ENCODE data around the gene SDR42E2. TPM values are rescaled to one million over a fixed set of nuclear protein-coding genes. Genes with fewer than 3 reads are reported as not detected.

The SDR42E2 gene
- total RNA-seq, 1 experiment from 2014 or later: not detected

DNA sequence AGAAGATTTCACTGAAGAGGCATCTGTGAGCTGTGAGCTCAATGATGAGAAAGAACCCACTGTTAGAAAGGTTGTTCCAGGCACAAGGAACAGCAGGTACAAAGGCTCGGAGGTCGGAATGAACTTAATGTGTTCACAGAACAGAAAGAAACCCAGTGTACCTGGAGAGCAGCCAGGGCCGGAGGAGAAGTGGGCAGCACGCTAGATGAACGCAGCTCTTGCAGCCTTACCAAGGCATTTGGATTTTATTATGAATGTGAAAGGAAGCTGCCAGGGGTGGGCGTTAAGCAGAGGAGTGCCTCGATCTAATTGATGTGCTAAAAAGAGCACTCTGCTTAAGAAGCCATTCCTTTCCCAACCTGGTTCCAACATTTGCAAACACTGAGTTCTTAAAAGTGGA lies 62.8 kb downstream of the SDR42E2 start:
- intact Hi-C loops (cut with micrococcal nuclease; ENCODE audit: unreplicated experiment): no loop called here
- no peaks in the 10 kb centered on the region for H3K36me3 ChIP-seq (ENCODE audit: insufficient read depth, low read length, poor library complexity, severe bottlenecking)
- TF ChIP-seq, protein P1, sequence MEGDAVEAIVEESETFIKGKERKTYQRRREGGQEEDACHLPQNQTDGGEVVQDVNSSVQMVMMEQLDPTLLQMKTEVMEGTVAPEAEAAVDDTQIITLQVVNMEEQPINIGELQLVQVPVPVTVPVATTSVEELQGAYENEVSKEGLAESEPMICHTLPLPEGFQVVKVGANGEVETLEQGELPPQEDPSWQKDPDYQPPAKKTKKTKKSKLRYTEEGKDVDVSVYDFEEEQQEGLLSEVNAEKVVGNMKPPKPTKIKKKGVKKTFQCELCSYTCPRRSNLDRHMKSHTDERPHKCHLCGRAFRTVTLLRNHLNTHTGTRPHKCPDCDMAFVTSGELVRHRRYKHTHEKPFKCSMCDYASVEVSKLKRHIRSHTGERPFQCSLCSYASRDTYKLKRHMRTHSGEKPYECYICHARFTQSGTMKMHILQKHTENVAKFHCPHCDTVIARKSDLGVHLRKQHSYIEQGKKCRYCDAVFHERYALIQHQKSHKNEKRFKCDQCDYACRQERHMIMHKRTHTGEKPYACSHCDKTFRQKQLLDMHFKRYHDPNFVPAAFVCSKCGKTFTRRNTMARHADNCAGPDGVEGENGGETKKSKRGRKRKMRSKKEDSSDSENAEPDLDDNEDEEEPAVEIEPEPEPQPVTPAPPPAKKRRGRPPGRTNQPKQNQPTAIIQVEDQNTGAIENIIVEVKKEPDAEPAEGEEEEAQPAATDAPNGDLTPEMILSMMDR (conservative IDR thresholded peaks at IDR 0.05; ENCODE audit: low read depth, low read length): no peak
- no peak overlapping the region for H3K4me3 ChIP-seq (ENCODE audit: low read depth, low read length, poor library complexity, severe bottlenecking)
- H3K27me3 ChIP-seq (replicated peaks; ENCODE audit: insufficient read depth, low read depth, low read length, poor library complexity): no peaks in the 10 kb centered on the region
- H3K27ac ChIP-seq (ENCODE audit: low read depth, low read length, poor library complexity, severe bottlenecking): no peak overlapping the region
- no peaks in the 10 kb centered on the region for H3K9me3 ChIP-seq (ENCODE audit: low read depth, low read length, poor library complexity, severe bottlenecking)
- CTCF ChIA-PET: no interaction called here
- no TSS peak for BruUV-seq (replicated peaks)
- peaks cover 2% of the 10 kb centered on the region for H3K4me1 ChIP-seq (ENCODE audit: insufficient read depth, low read length, poor library complexity, severe bottlenecking)
- no peak for DNase-seq (ENCODE audit: low spot score)
- POLR2A ChIA-PET (ENCODE audit: low non-redundant PET): no interaction called here

DNA sequence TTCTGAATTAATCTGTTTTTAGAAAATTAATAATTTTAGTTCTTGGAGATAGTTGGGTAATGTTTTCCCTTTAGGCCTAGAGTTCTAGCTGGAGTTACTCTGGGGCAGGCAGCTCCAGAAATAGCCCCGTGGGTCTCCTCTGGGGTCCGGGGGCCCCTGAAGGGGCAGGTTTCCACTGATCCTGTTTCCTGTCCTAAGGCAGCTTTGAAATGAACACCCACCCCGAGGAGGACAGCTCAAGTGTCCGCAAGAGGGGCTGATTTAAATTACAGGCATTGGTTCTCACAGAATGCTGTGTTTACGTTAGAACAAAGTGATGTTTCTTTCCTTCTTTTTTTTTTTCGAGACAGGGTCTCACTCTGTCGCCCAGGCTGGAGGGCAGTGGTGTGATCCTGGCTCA lies 67.6 kb downstream of the SDR42E2 start:
- POLR2A ChIA-PET (ENCODE audit: low non-redundant PET): no interaction called here
- no TSS peak for BruUV-seq (replicated peaks)
- intact Hi-C loops (cut with micrococcal nuclease; ENCODE audit: unreplicated experiment): no loop called here
- DNase-seq (ENCODE audit: low spot score): no peak
- TF ChIP-seq, protein P1 (conservative IDR thresholded peaks at IDR 0.05; ENCODE audit: low read depth, low read length): no peak
- TF ChIP-seq EZH2 (IDR thresholded peaks at IDR 0.05; ENCODE audit: borderline replicate concordance, low read depth, low read length, poor library complexity, severe bottlenecking): no peak
- no peaks in the 10 kb centered on the region for H3K27me3 ChIP-seq (replicated peaks; ENCODE audit: insufficient read depth, low read depth, low read length, poor library complexity)
- no peak overlapping the region for H3K27ac ChIP-seq (ENCODE audit: low read depth, low read length, poor library complexity, severe bottlenecking)
- no peaks in the 10 kb centered on the region for H3K4me1 ChIP-seq (ENCODE audit: insufficient read depth, low read length, poor library complexity, severe bottlenecking)
- CTCF ChIA-PET: no interaction called here
- H3K36me3 ChIP-seq (ENCODE audit: insufficient read depth, low read length, poor library complexity, severe bottlenecking): no peaks in the 10 kb centered on the region
- H3K4me3 ChIP-seq (ENCODE audit: low read depth, low read length, poor library complexity, severe bottlenecking): no peak overlapping the region
- H3K9me3 ChIP-seq (ENCODE audit: low read depth, low read length, poor library complexity, severe bottlenecking): no peaks in the 10 kb centered on the region

DNA sequence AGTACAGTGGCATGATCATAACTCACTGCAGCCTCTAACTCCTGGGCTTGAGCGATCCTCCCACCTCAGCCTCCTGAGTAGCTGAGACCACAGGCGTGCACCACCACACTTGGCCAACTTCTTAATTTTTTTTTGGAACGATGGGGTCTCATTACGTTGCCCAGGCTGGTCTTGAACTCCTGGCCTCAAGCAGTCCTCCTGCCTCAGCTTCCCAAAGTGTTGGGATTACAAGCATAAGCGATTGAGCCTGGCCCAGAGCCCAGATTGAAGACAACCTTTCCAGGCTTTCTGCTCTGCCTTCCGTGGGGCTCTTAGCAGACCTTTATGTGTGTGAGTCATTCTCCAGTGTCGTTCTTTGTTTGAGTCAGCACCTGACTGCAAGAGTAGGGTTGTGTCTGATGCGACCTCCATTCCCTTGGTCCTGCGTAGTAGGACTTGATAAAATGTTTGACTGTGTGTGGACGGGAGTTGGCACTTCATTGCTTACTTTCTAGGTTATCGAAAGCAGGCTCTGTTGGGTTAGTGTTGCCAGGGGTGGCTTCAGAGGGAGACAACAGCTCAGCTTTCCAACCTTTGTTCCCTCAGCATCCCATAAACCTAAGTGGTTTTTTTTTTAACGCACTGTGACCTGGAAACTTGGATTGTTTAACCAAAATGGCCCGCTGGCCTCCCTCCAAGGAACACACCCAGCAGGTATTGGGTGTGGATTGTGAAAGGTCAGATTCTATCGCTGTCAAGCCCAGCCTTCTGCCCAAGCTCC lies 70.2 kb downstream of the SDR42E2 start:
- intact Hi-C loops (cut with micrococcal nuclease; ENCODE audit: unreplicated experiment): no loop called here
- Histone ChIP-seq H3K36me3 (ENCODE audit: insufficient read depth, low read length, poor library complexity, severe bottlenecking) (no peaks in the 10 kb centered on the region), H3K9me3 (ENCODE audit: low read depth, low read length, poor library complexity, severe bottlenecking) (no peaks in the 10 kb centered on the region), H3K4me1 (ENCODE audit: insufficient read depth, low read length, poor library complexity, severe bottlenecking) (no peaks in the 10 kb centered on the region), H3K27me3 (replicated peaks; ENCODE audit: insufficient read depth, low read depth, low read length, poor library complexity) (no peaks in the 10 kb centered on the region), H3K27ac (ENCODE audit: low read depth, low read length, poor library complexity, severe bottlenecking) (no peak overlapping the region), H3K4me3 (ENCODE audit: low read depth, low read length, poor library complexity, severe bottlenecking) (no peak overlapping the region)
- ChIA-PET CTCF (no interaction called here), POLR2A (ENCODE audit: low non-redundant PET) (no interaction called here)
- TF ChIP-seq, protein P1 (conservative IDR thresholded peaks at IDR 0.05; ENCODE audit: low read depth, low read length): no peak
- TF ChIP-seq EZH2 (IDR thresholded peaks at IDR 0.05; ENCODE audit: borderline replicate concordance, low read depth, low read length, poor library complexity, severe bottlenecking): no peak
- no TSS peak for BruUV-seq (replicated peaks)
- no peak for DNase-seq (ENCODE audit: low spot score)
